Smooth muscle cell (in vitro differentiated cells): ENCODE results near the gene R3HDM1. TPM values are rescaled to one million over a fixed set of nuclear protein-coding genes. Genes with fewer than 3 reads are reported as not detected.
"Not testable (repeated sequence)": the region's sequence is repeated elsewhere in the genome, so short reads cannot be mapped to it uniquely, and the experiment has no call there.

ENCODE experiments used
- DNase-seq: peaks from one replicate; lab custom pipeline; 2025; ENCODE audit not compliant: unreplicated experiment; lab: John Stamatoyannopoulos, UW
- H2AFZ ChIP-seq: fragments of 200-600 bp; sonication (generic); 2 replicates; pipeline ENCODE4 v1.6.0; 2016; ENCODE audit warnings: antibody characterized with exemption, low read depth, mild to moderate bottlenecking
- H3F3A ChIP-seq: fragments of 200-600 bp; sonication (generic); 2 replicates; pipeline ENCODE4 v1.6.0; 2017; ENCODE audit warnings: antibody characterized with exemption, low read depth
- H3K27ac ChIP-seq: fragments of 200-600 bp; sonication (generic); 2 replicates; pipeline ENCODE4 v1.5.1; 2016; ENCODE audit warnings: low read depth, mild to moderate bottlenecking
- H3K27me3 ChIP-seq: fragments of 200-600 bp; sonication (generic); 2 replicates; pipeline ENCODE4 v1.6.1; 2016; ENCODE audit warnings: low read depth, mild to moderate bottlenecking
- H3K36me3 ChIP-seq: fragments of 200-600 bp; sonication (generic); 2 replicates; pipeline ENCODE4 v1.5.1; 2016; ENCODE audit warnings: low read depth
- H3K4me1 ChIP-seq: fragments of 200-600 bp; sonication (generic); 2 replicates; pipeline ENCODE4 v1.5.1; 2016; ENCODE audit warnings: low read depth
- H3K4me2 ChIP-seq: fragments of 200-600 bp; sonication (generic); 2 replicates; pipeline ENCODE4 v1.6.0; 2016; ENCODE audit warnings: mild to moderate bottlenecking
- H3K4me3 ChIP-seq: fragments of 200-600 bp; sonication (generic); 2 replicates; pipeline ENCODE4 v1.5.1; 2016; ENCODE audit warnings: mild to moderate bottlenecking
- H3K79me2 ChIP-seq: fragments of 200-600 bp; sonication (generic); 2 replicates; pipeline ENCODE4 v1.6.0; 2016; ENCODE audit warnings: low read depth, mild to moderate bottlenecking
- H3K9ac ChIP-seq: fragments of 200-600 bp; sonication (generic); 2 replicates; pipeline ENCODE4 v1.6.0; 2016; ENCODE audit warnings: low read depth
- H3K9me3 ChIP-seq: fragments of 200-600 bp; sonication (generic); replicated peaks from 2 replicates; pipeline ENCODE4 v1.5.1; 2016; ENCODE audit warnings: low read depth
- H4K20me1 ChIP-seq: fragments of 200-600 bp; sonication (generic); 2 replicates; pipeline ENCODE4 v1.6.0; 2016; ENCODE audit warnings: low read depth
- WGBS: methylation state at CpG from one replicate; pipeline ENCODE4 v1.1.7; 2016; ENCODE audit warnings: low lambda C conversion rate; 5-methylcytosine and 5-hydroxymethylcytosine counted together
- polyA plus RNA-seq: library from polyadenylated mRNA; unstranded; fragments of >200 nt; fragmentation: Nextera tagmentation; extraction: Ambion mirVana; gene quantifications from 2 replicates; pipeline ENCODE4 v1.2.1, GENCODE V29; 2016
- total RNA-seq: library from RNA; depleted of rRNA; stranded (reverse); fragments of >200 nt; gene quantifications from 2 replicates; pipeline ENCODE4 v1.2.3, GENCODE V29; 2014
- TF ChIP-seq, protein P1 (sequence below): fragments of 200-600 bp; sonication (generic); IDR thresholded peaks from 2 replicates; pipeline ENCODE4 v1.5.1; 2017; ENCODE audit warnings: borderline replicate concordance, mild to moderate bottlenecking, antibody characterized with exemption; ENCODE audit not compliant: insufficient read depth, poor library complexity, severe bottlenecking

R3HDM1 gene
- total and polyA plus RNA-seq, 2 experiments from 2014 or later = 14.2 to 20.6 TPM

DNA sequence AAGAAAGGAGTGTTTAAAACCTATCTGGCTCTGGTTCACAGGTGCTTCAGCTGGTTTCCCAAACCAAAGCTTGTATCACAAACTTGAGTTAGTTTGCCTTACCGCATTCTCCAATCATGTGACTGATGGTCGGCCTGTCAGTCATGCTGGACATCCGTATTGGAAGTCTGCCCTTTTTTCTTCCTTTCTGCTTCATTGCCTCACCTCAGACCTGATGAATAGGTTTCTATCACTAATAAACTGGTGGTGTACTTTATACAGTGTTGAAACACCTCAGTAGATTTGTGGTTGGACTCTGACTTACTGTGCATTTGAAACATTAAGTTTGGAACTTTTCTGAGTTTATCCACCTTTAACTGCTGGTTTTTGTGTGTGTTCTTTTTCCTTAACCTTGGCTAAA is 84.1 kb downstream of the R3HDM1 start:
- no peak overlapping the region for H3K4me3 ChIP-seq
- H3K9ac ChIP-seq = no peak overlapping the region
- H3K9me3 ChIP-seq = no peaks in the 10 kb centered on the region
- H3K27ac ChIP-seq = no peak overlapping the region
- H3K4me1 ChIP-seq = no peaks in the 10 kb centered on the region
- H3K36me3 ChIP-seq = no peaks in the 10 kb centered on the region
- H3K27me3 ChIP-seq = no peaks in the 10 kb centered on the region
- H4K20me1 ChIP-seq = no peaks in the 10 kb centered on the region
- no peaks in the 10 kb centered on the region for H3F3A ChIP-seq
- no peak for DNase-seq
- WGBS = 94% methylated on average over 3 of the region's 3 CpGs
- no peaks in the 10 kb centered on the region for H3K79me2 ChIP-seq
- H3K4me2 ChIP-seq = no peak overlapping the region
- TF ChIP-seq, protein P1, sequence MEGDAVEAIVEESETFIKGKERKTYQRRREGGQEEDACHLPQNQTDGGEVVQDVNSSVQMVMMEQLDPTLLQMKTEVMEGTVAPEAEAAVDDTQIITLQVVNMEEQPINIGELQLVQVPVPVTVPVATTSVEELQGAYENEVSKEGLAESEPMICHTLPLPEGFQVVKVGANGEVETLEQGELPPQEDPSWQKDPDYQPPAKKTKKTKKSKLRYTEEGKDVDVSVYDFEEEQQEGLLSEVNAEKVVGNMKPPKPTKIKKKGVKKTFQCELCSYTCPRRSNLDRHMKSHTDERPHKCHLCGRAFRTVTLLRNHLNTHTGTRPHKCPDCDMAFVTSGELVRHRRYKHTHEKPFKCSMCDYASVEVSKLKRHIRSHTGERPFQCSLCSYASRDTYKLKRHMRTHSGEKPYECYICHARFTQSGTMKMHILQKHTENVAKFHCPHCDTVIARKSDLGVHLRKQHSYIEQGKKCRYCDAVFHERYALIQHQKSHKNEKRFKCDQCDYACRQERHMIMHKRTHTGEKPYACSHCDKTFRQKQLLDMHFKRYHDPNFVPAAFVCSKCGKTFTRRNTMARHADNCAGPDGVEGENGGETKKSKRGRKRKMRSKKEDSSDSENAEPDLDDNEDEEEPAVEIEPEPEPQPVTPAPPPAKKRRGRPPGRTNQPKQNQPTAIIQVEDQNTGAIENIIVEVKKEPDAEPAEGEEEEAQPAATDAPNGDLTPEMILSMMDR = no peak
- no peak overlapping the region for H2AFZ ChIP-seq

DNA sequence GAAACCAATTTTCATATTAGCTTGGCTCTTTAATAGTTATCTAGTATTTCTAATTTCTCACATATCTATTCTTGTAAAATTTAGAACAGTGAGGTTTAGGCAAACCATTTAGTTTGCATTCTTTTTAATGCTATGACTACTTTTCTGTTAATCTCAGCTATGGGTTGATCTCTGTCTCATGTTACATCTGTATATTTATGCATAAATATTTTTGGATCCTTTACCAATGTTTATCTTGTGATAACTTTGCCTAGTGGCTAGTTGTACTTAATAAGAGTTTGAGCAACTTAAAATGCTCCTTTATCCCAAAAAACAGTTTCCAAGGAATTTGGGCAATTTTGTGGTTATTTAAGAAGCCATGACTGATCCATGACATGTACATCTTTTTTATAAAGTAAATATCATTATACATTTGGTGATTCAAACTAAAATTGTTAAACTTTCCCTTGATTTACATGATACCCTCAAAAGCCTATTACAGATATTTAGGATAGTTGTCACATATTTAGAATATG is 86.3 kb downstream of the R3HDM1 start:
- H3K9me3 ChIP-seq = no peaks in the 10 kb centered on the region
- no peak for DNase-seq
- H3K27ac ChIP-seq = no peak overlapping the region
- no peaks in the 10 kb centered on the region for H3K4me1 ChIP-seq
- H3K9ac ChIP-seq = no peak overlapping the region
- H3K27me3 ChIP-seq = no peaks in the 10 kb centered on the region
- TF ChIP-seq, protein P1 = no peak
- no peaks in the 10 kb centered on the region for H3K79me2 ChIP-seq
- H3K4me3 ChIP-seq = no peak overlapping the region
- no peaks in the 10 kb centered on the region for H4K20me1 ChIP-seq
- no peaks in the 10 kb centered on the region for H3F3A ChIP-seq
- H3K36me3 ChIP-seq = peaks cover 4% of the 10 kb centered on the region
- no peak overlapping the region for H3K4me2 ChIP-seq
- H2AFZ ChIP-seq = no peak overlapping the region

DNA sequence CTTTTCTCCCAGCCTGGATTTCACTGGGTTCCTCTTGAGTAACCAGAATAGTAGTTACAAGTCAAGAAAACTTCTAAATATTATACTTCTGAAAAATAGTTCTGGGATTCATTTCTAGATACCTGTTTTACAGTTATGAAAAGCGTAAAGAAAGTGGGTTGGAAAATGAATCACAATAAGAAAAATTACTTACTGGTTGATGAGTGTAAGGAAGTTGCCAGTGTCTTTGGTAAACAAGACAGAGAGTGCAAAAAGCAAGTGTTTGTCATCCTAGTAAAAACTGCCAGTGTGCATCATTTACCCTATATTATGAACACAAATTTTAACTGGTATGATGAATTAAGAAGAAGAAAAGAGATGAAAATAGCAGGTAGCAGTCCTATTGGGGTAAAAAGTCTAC is 88.9 kb downstream of the R3HDM1 start:
- Histone ChIP-seq H3K36me3 (peaks cover 4% of the 10 kb centered on the region), H3K4me2 (no peak overlapping the region), H3K9ac (no peak overlapping the region), H3K27ac (no peak overlapping the region), H3K79me2 (no peaks in the 10 kb centered on the region), H3K4me1 (no peaks in the 10 kb centered on the region), H2AFZ (no peak overlapping the region), H4K20me1 (no peaks in the 10 kb centered on the region), H3K9me3 (no peaks in the 10 kb centered on the region), H3K27me3 (no peaks in the 10 kb centered on the region), H3K4me3 (no peak overlapping the region), H3F3A (no peaks in the 10 kb centered on the region)
- DNase-seq = no peak
- 86% methylated on average over 1 of the region's 1 CpG for WGBS
- TF ChIP-seq, protein P1 = no peak

DNA sequence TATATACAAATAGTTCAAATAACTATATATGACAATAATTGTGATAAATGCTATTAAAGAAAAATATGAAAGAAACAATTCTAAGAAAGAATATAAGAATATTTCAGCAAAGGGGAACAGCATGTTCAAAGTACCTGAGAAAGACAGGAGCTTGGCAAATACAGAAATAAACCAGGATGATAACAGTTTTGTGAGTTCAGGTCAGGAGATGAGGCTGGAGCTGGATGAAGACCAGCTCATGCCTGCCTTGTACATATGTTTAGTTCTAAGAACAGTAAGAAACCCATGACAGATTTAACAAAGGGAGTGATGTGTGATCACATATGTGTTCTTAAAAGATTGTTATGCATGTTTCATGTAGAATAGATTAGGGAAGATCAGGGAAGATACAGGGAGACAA is 98.2 kb downstream of the R3HDM1 start:
- DNase-seq = no peak
- Histone ChIP-seq H3K9ac (no peak overlapping the region), H3K27ac (no peak overlapping the region), H3K79me2 (no peaks in the 10 kb centered on the region), H3K4me2 (no peak overlapping the region), H3K4me3 (no peak overlapping the region), H3K9me3 (no peaks in the 10 kb centered on the region), H4K20me1 (no peaks in the 10 kb centered on the region), H3F3A (no peaks in the 10 kb centered on the region), H3K27me3 (no peaks in the 10 kb centered on the region), H2AFZ (no peak overlapping the region), H3K4me1 (no peaks in the 10 kb centered on the region), H3K36me3 (no peaks in the 10 kb centered on the region)
- TF ChIP-seq, protein P1 = no peak

DNA sequence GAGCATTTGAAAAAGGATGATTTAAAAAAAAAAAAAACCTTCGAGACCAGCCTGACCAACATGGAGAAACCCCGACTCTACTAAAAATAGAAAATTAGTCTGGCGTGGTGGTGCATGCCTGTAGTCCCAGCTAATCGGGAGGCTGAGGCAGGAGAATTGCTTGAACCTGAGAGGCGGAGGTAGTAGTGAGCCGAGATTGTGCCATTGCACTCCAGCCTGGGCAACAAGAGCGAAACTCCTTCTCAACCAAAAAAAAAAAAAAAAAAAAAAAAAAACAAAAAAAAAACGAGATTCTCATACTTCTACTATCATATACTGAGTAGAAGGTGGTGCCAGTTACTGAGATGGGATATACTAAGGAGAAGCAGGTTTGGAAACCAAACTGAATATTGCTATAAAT is 98.8 kb downstream of the R3HDM1 start:
- H3K4me1 ChIP-seq, H3K36me3 ChIP-seq, H3K27ac ChIP-seq, H3K4me2 ChIP-seq, H3K4me3 ChIP-seq, H4K20me1 ChIP-seq, DNase-seq, H3K9me3 ChIP-seq, H3F3A ChIP-seq, H3K9ac ChIP-seq, H3K79me2 ChIP-seq, H2AFZ ChIP-seq, H3K27me3 ChIP-seq: not testable (repeated sequence)
- WGBS = 96% methylated on average over 8 of the region's 8 CpGs
